OCI-LY3 (cell line): ENCODE measurements around the gene RPA1.

Experiments
- EZH2phosphoT487 ChIP-seq: fragments of 200-600 bp; shearing (Covaris generic); IDR thresholded peaks from 2 replicates; pipeline ENCODE4 v1.6.1; 2018; ENCODE audit warnings: antibody characterized with exemption, mixed run types, low read depth
- TF ChIP-seq, protein P1 (sequence below): fragments of 200-600, 300-600 bp; sonication (generic); IDR thresholded peaks from 2 replicates; pipeline ENCODE4 v1.5.1; 2014; ENCODE audit warnings: antibody characterized with exemption, low read length, low read depth

GRCh38 chr17:1916316-1916715 lies 86.5 kb downstream of the RPA1 start:
- TF ChIP-seq, protein P1, sequence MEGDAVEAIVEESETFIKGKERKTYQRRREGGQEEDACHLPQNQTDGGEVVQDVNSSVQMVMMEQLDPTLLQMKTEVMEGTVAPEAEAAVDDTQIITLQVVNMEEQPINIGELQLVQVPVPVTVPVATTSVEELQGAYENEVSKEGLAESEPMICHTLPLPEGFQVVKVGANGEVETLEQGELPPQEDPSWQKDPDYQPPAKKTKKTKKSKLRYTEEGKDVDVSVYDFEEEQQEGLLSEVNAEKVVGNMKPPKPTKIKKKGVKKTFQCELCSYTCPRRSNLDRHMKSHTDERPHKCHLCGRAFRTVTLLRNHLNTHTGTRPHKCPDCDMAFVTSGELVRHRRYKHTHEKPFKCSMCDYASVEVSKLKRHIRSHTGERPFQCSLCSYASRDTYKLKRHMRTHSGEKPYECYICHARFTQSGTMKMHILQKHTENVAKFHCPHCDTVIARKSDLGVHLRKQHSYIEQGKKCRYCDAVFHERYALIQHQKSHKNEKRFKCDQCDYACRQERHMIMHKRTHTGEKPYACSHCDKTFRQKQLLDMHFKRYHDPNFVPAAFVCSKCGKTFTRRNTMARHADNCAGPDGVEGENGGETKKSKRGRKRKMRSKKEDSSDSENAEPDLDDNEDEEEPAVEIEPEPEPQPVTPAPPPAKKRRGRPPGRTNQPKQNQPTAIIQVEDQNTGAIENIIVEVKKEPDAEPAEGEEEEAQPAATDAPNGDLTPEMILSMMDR: no peak
- no peak for TF ChIP-seq EZH2phosphoT487
